HG02884 (cell line): ENCODE measurements around the gene GUCY1A1.

Source experiments
- ATAC-seq: cut with Tn5 transposase; IDR thresholded peaks from one replicate; pipeline ENCODE4 v1.9.1; 2021; ENCODE audit warnings: mild to moderate bottlenecking, moderate library complexity; ENCODE audit not compliant: unreplicated experiment

The GUCY1A1 gene

DNA sequence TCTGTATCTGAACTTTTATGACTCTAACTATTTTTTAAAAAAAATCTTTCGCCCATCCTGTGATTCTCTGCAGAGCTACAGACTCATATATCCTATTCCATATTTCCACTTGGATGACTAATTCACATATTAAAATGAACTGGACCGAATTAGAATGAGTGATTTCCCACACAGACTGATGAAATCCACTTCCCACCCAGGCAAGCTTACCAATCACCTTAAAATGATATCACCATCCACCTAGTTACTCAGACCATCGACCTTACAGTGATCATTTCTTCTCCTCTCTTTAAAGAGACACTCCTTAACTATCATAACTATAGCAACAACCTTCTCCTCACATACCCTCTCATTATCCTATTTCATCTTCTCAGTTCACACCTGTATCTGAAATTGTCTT is 58.1 kb downstream of the GUCY1A1 start:
- ATAC-seq, result no peak

- no peak for ATAC-seq
Measured at GRCh38 chr4:155734065-155734464, 67.4 kb downstream of the GUCY1A1 start.

DNA sequence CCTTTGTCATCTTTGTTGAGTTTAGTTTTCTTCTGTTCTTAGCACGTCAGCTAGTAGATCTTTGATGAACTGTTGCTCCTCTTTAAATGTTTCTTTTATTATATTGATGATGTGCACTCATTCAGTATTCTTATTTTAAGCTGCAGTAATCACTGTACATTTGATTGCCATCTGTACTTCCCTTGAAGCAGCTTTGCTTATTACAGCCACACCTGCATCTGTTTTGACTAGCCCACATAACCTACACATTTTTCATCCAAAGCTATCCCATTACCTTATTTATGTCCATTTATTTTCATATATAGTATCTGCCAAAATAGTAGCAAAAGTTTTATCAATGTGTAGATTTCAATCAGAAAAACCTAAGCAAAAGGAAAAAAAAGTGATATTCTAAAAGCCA is 68.3 kb downstream of the GUCY1A1 start:
- ATAC-seq, result no peak

- ATAC-seq, result no peak
Measured at GRCh38 chr4:155735496-155735895, 68.8 kb downstream of the GUCY1A1 start.

GRCh38 chr4:155738548-155738947 is 71.9 kb downstream of the GUCY1A1 start:
- ATAC-seq, result no peak

GRCh38 chr4:155741546-155741945 is 74.9 kb downstream of the GUCY1A1 start:
- no peak for ATAC-seq

- no peak for ATAC-seq
Measured at GRCh38 chr4:155742310-155743015, 75.8 kb downstream of the GUCY1A1 start.

DNA sequence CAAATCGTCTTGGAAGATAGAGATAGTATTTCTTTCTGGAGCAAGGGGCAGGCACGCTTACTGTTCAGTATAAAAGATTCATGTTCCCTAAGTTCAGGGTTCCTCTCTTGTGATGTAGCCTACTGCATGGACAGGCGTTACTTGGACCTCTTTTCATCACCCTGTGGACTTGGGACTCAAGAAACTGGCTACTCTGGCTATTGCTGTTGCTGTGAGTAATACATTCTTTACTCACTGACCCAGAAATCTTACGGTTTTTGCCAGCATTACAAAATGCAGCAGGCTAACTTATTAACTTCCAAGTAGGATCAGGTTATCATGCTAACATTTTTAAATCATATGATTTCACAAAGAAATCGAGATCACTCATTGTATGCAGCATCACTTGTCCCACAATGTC is 79.3 kb downstream of the GUCY1A1 start:
- ATAC-seq, result no peak

DNA sequence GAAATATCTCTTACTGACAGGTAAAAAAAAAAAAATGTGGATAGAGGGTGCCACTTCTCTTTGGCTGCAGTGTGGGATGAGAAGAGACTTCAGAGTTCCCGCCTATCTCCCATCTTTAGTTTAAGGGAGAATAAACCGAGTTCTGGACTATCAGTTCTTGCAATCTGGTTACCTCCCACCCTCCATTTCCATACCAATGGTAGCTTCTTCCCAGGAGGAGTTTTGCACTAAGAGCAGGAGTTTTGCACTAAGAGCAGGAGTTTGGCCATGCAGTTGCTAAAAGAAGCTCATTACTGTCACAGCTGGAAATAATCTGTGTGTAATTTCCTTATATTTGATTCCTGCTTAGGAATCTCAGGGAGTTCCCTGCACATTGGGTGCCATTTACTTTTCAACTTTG is 81.4 kb downstream of the GUCY1A1 start:
- ATAC-seq, result no peak

DNA sequence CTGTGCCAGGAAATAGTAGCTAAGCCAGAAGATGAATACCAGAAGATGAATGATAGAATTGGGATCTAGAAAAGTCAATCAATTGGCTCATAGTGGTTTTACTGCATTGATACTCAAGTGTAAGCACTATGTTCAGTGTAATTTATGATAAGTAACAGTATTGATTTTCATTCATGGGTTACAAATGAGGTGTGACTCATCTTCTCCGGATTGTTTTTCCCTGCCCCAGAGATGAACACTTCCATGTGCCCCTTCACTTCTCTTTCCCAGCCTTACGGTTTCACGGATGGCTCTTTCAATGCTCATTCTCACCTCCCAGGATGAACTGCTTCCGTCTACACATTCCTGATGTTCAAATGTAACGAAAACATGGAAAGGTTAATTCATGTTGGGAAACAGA is 82.4 kb downstream of the GUCY1A1 start:
- ATAC-seq, result no peak

- no peak for ATAC-seq
Measured at GRCh38 chr4:155751569-155751968, 84.9 kb downstream of the GUCY1A1 start.

DNA sequence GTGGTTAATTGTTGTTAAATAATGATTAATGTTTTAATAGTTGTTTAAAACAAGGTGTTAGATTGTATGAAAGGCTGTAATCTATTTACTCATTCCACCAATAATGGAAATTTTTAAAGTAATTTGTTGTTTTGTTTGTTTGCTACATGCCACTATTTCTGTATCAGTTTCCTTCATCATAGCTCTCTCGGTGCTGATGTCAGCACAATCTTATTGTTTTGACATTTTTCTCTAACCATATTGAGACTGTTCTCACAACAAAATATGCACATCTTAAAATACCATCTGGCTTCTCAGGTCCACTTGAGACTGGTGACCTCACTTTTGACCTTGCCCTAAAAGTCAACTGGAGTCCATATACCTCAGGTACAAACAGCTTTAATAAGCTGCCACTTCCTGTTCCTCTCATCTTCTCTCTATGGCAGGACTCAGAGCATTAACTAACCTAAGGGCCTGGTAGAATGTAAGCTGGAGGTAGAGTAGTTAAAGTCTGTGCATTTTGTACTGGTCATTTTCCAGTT is 91.2 kb downstream of the GUCY1A1 start:
- ATAC-seq, result no peak

- ATAC-seq, result peak; percentile 97
Measured at GRCh38 chr4:155758481-155759371, 92.1 kb downstream of the GUCY1A1 start, which contains the start of gene GUCY1B1. Gene GUCY1B1, plus strand, starts transcription at chr4:155759021. Its CDS starts 120 bp downstream, at chr4:155759141.

GRCh38 chr4:155759372-155760252 is 93.0 kb downstream of the GUCY1A1 start:
- no peak for ATAC-seq

DNA sequence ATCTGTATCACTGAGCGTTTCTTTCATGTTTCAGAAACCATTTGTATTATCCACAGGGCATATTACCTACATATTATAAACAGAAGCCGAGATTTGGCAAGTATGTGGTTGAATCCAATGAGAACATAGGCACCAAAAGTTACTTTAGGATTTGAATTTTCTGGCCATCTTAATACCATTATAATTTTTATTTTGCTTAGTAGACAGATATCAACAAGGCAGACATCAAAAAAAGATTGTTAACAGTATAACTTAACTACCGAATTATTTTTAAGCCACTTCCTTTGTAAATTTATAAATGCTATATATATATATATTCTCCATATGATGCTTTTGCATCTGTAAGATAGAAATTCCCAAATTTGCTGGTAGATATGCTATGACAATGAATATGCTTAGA is 94.4 kb downstream of the GUCY1A1 start:
- ATAC-seq, result no peak

- no peak for ATAC-seq
Measured at GRCh38 chr4:155761916-155762315, 95.3 kb downstream of the GUCY1A1 start.

- ATAC-seq, result no peak
Measured at GRCh38 chr4:155762334-155762733, 95.7 kb downstream of the GUCY1A1 start.

GRCh38 chr4:155763551-155763950 is 96.9 kb downstream of the GUCY1A1 start:
- no peak for ATAC-seq

DNA sequence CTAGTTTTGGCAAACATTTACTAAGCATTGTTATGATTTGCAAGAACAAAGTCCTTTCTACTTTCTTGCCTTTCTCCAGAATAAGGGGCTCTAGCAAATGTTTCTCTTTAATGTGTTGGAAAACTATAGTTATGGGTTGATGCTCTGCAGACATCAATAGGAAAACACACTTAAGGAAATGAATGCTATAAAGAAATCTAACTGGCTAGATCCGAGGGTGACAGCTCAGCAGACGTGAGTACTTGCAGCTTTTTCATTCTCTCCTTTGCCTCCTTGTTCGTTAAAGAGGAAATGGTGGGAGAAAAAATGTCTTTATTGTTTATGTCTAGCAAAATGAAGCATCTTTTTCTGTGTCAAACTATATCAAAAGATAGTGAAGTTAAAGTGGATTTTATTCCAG is 98.5 kb downstream of the GUCY1A1 start:
- no peak for ATAC-seq

- ATAC-seq, result no peak
Measured at GRCh38 chr4:155766622-155767021, 100.0 kb downstream of the GUCY1A1 start.

- ATAC-seq, result no peak
Measured at GRCh38 chr4:155768370-155768769, 101.7 kb downstream of the GUCY1A1 start.
